HepG2 (cell line): Measurements from ENCODE around the gene SLC13A3. TPM values are rescaled to one million over a fixed set of nuclear protein-coding genes. Genes with fewer than 3 reads are reported as not detected.

Source experiments
- AHDC1 ChIP-seq: sonication (generic); formaldehyde crosslinking; IDR thresholded peaks from 2 replicates; pipeline ENCODE4 v1.5.1; 2020; ENCODE audit warnings: mild to moderate bottlenecking, missing genetic modification reagents, borderline replicate concordance
- ATM ChIP-seq: fragments of 450-650 bp; IDR thresholded peaks from 2 replicates; pipeline ENCODE4 v1.7.1; 2017; ENCODE audit warnings: mild to moderate bottlenecking, borderline replicate concordance
- CC2D1A ChIP-seq: sonication (generic); formaldehyde crosslinking; IDR thresholded peaks from 2 replicates; pipeline ENCODE4 v1.8.1; 2023; ENCODE audit warnings: mild to moderate bottlenecking, missing genetic modification reagents
- CREM ChIP-seq, 2 experiments: sonication (generic) in 1 of 2; formaldehyde crosslinking in 1 of 2; IDR thresholded peaks; 2 replicates each; pipeline versions ENCODE4 v1.4.0 to v1.6.1; 2016 to 2020; ENCODE audit warnings: antibody characterized with exemption in 1 of 2, mild to moderate bottlenecking in 1 of 2, missing genetic modification reagents in 1 of 2
- DRAP1 ChIP-seq: IDR thresholded peaks from 2 replicates; pipeline ENCODE4 v1.6.1; 2016; ENCODE audit warnings: missing genetic modification reagents, missing compliant biosample characterization
- GPN1 ChIP-seq: sonication (generic); formaldehyde crosslinking; IDR thresholded peaks from 2 replicates; pipeline ENCODE4 v1.5.1; 2020; ENCODE audit warnings: missing genetic modification reagents, borderline replicate concordance
- HNF4A ChIP-seq: sonication (generic); formaldehyde crosslinking; IDR thresholded peaks from 2 replicates; pipeline ENCODE4 v1.4.0; 2020; ENCODE audit warnings: missing genetic modification reagents
- HNRNPH1 ChIP-seq: fragments of 200-400 bp; formaldehyde crosslinking; optimal IDR thresholded peaks from 2 replicates; pipeline ENCODE3; 2017; ENCODE audit warnings: mild to moderate bottlenecking, low read depth, low read length
- KLF9 ChIP-seq: IDR thresholded peaks from 2 replicates; pipeline ENCODE4 v1.6.1; 2016; ENCODE audit warnings: low read depth
- MED1 ChIP-seq: sonication (generic); formaldehyde crosslinking; IDR thresholded peaks from 2 replicates; pipeline ENCODE4 v1.4.0; 2020; ENCODE audit warnings: missing genetic modification reagents
- SMC3 ChIP-seq: IDR thresholded peaks from 2 replicates; pipeline ENCODE4 v1.6.1; 2011; ENCODE audit warnings: low read length, improper control_type of control experiment
- SPEN ChIP-seq: sonication (generic); formaldehyde crosslinking; IDR thresholded peaks from 2 replicates; pipeline ENCODE4 v1.5.1; 2020; ENCODE audit warnings: low read depth, mild to moderate bottlenecking, missing genetic modification reagents
- ZBTB14 ChIP-seq: sonication (generic); formaldehyde crosslinking; IDR thresholded peaks from 2 replicates; pipeline ENCODE4 v1.4.0; 2020; ENCODE audit warnings: missing genetic modification reagents
- ZNF772 ChIP-seq: sonication (generic); formaldehyde crosslinking; IDR thresholded peaks from 2 replicates; pipeline ENCODE4 v1.5.0; 2020; ENCODE audit warnings: mild to moderate bottlenecking, missing genetic modification reagents
- polyA plus RNA-seq, 8 experiments: library from polyadenylated mRNA; depleted of rRNA in 3 of 8; stranded (reverse) in 7 of 8; unstranded in 1 of 8; fragments of >200 nt; fragmentation: Illumina TruSeq in 4 of 8; extraction: Trizol in 4 of 8; gene quantifications; 2 replicates each; pipeline versions ENCODE4 v1.2.1 to v1.2.3, GENCODE V29; 2011 to 2016; ENCODE audit warnings: low read depth in 4 of 8, missing spikeins in 1 of 8, mixed read lengths in 1 of 8; ENCODE audit not compliant: insufficient read depth in 1 of 8
- total RNA-seq, 5 experiments: library from RNA; depleted of rRNA; stranded (reverse); fragments of >200 nt; fragmentation: Illumina TruSeq; extraction: Trizol; gene quantifications; 2 replicates each; pipeline ENCODE4 v1.2.3, GENCODE V29; 2016; ENCODE audit warnings: low read depth in 1 of 5
- TF ChIP-seq, protein P1 (sequence below): sonication (generic); formaldehyde crosslinking; IDR thresholded peaks from 2 replicates; pipeline ENCODE4 v1.5.0; 2020; ENCODE audit warnings: missing genetic modification reagents, mild to moderate bottlenecking, borderline replicate concordance
- TF ChIP-seq, protein P2 (sequence below): sonication (generic); formaldehyde crosslinking; IDR thresholded peaks from 2 replicates; pipeline ENCODE4 v1.4.0; 2020; ENCODE audit warnings: mild to moderate bottlenecking, low read depth, missing genetic modification reagents
- TF ChIP-seq, protein P3 (sequence below): sonication (generic); formaldehyde crosslinking; IDR thresholded peaks from 2 replicates; pipeline ENCODE4 v1.4.0; 2020; ENCODE audit warnings: missing genetic modification reagents, borderline replicate concordance

Gene SLC13A3
- total and polyA plus RNA-seq, 2 of the 13 experiments (the other 11 are each of a cell fraction or from before 2014, with no cell fraction given), result 66.5 to 76.0 TPM

GRCh38 chr20:46584508-46584907, 66.8 kb downstream of the SLC13A3 start (continued):
- TF ChIP-seq DRAP1, result no peak
- TF ChIP-seq HNF4A (CRISPR knock-in tag), result peak; percentile 76
- TF ChIP-seq CC2D1A (CRISPR knock-in tag), result no peak
- TF ChIP-seq ZBTB14 (CRISPR knock-in tag), result no peak
- no peak for TF ChIP-seq GPN1 (CRISPR knock-in tag)
- no peak for TF ChIP-seq AHDC1
- TF ChIP-seq, protein P1, sequence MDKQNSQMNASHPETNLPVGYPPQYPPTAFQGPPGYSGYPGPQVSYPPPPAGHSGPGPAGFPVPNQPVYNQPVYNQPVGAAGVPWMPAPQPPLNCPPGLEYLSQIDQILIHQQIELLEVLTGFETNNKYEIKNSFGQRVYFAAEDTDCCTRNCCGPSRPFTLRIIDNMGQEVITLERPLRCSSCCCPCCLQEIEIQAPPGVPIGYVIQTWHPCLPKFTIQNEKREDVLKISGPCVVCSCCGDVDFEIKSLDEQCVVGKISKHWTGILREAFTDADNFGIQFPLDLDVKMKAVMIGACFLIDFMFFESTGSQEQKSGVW (CRISPR knock-in tag), result no peak
- TF ChIP-seq ZNF772 (CRISPR knock-in tag), result no peak
- TF ChIP-seq SMC3, result 0 out of 2 replicates have a peak, but pooled peaks have one; percentile 8
- no peak for TF ChIP-seq KLF9
- no peak for TF ChIP-seq ATM
- TF ChIP-seq MED1 (CRISPR knock-in tag), result peak; percentile 73
- TF ChIP-seq HNRNPH1, result no peak
- no peak for TF ChIP-seq SPEN
- TF ChIP-seq, protein P2, sequence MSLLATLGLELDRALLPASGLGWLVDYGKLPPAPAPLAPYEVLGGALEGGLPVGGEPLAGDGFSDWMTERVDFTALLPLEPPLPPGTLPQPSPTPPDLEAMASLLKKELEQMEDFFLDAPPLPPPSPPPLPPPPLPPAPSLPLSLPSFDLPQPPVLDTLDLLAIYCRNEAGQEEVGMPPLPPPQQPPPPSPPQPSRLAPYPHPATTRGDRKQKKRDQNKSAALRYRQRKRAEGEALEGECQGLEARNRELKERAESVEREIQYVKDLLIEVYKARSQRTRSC (CRISPR knock-in tag), result no peak
- TF ChIP-seq, protein P3, sequence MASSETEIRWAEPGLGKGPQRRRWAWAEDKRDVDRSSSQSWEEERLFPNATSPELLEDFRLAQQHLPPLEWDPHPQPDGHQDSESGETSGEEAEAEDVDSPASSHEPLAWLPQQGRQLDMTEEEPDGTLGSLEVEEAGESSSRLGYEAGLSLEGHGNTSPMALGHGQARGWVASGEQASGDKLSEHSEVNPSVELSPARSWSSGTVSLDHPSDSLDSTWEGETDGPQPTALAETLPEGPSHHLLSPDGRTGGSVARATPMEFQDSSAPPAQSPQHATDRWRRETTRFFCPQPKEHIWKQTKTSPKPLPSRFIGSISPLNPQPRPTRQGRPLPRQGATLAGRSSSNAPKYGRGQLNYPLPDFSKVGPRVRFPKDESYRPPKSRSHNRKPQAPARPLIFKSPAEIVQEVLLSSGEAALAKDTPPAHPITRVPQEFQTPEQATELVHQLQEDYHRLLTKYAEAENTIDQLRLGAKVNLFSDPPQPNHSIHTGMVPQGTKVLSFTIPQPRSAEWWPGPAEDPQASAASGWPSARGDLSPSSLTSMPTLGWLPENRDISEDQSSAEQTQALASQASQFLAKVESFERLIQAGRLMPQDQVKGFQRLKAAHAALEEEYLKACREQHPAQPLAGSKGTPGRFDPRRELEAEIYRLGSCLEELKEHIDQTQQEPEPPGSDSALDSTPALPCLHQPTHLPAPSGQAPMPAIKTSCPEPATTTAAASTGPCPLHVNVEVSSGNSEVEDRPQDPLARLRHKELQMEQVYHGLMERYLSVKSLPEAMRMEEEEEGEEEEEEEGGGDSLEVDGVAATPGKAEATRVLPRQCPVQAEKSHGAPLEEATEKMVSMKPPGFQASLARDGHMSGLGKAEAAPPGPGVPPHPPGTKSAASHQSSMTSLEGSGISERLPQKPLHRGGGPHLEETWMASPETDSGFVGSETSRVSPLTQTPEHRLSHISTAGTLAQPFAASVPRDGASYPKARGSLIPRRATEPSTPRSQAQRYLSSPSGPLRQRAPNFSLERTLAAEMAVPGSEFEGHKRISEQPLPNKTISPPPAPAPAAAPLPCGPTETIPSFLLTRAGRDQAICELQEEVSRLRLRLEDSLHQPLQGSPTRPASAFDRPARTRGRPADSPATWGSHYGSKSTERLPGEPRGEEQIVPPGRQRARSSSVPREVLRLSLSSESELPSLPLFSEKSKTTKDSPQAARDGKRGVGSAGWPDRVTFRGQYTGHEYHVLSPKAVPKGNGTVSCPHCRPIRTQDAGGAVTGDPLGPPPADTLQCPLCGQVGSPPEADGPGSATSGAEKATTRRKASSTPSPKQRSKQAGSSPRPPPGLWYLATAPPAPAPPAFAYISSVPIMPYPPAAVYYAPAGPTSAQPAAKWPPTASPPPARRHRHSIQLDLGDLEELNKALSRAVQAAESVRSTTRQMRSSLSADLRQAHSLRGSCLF (CRISPR knock-in tag), result no peak
- TF ChIP-seq CREM (IDR thresholded peaks at IDR 0.05), result peak; percentile 78; the same call in 1 of the 2 replicates
- TF ChIP-seq CREM (CRISPR knock-in tag; IDR thresholded peaks at IDR 0.05), result no peak
